Measurements from ENCODE around the gene CEMIP. TPM values are rescaled to one million over a fixed set of nuclear protein-coding genes. Genes with fewer than 3 reads are reported as not detected.

The CEMIP gene
- total RNA-seq, 1 experiment from 2014 or later = 0.07 TPM

DNA sequence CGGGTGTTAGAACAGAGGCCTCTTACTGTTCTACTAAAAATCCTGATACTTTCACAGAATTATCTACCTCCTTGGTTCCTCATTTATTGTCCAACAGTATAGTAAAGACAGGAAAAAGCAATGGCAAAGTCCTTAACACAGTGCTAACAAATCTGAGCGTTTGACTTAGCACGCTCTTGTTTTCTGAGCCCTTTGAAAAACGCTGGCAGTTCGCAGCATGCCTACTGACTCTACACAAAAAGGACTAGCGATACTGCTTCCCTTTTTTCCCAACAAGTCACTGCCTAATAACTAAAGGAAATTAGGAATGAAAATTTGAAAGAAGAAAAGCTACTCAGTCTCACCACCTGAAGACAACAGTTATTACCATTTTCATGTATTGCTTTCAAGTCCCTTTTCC, 34.8 kb upstream of the CEMIP start:
- CTCF ChIA-PET = no interaction called here
- DNase-seq = no peak
- TF ChIP-seq, protein P1, sequence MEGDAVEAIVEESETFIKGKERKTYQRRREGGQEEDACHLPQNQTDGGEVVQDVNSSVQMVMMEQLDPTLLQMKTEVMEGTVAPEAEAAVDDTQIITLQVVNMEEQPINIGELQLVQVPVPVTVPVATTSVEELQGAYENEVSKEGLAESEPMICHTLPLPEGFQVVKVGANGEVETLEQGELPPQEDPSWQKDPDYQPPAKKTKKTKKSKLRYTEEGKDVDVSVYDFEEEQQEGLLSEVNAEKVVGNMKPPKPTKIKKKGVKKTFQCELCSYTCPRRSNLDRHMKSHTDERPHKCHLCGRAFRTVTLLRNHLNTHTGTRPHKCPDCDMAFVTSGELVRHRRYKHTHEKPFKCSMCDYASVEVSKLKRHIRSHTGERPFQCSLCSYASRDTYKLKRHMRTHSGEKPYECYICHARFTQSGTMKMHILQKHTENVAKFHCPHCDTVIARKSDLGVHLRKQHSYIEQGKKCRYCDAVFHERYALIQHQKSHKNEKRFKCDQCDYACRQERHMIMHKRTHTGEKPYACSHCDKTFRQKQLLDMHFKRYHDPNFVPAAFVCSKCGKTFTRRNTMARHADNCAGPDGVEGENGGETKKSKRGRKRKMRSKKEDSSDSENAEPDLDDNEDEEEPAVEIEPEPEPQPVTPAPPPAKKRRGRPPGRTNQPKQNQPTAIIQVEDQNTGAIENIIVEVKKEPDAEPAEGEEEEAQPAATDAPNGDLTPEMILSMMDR (IDR thresholded peaks at IDR 0.05; ENCODE audit: insufficient read depth in 1 of 2, low read depth in 1 of 2, low read length in 1 of 2, severe bottlenecking in 1 of 2, unreplicated experiment in 1 of 2) = no peak
- Mint-ChIP-seq H3K4me3 (ENCODE audit: unreplicated experiment) (no peak overlapping the region), H3K27ac (ENCODE audit: unreplicated experiment) (no peak overlapping the region), H3K27me3 (ENCODE audit: insufficient read depth, unreplicated experiment) (no peaks in the 10 kb centered on the region), H3K4me1 (ENCODE audit: low read depth, unreplicated experiment) (peaks cover 25% of the 10 kb centered on the region), H3K36me3 (ENCODE audit: insufficient read depth, unreplicated experiment) (peaks cover 4% of the 10 kb centered on the region), H3K9me3 (ENCODE audit: unreplicated experiment) (peaks cover 10% of the 10 kb centered on the region)
- Histone ChIP-seq H3K9me3 (no peaks in the 10 kb centered on the region), H3K4me1 (peaks cover 15% of the 10 kb centered on the region), H3K36me3 (ENCODE audit: control insufficient read depth, insufficient read depth, low read length) (no peaks in the 10 kb centered on the region), H3K4me3 (ENCODE audit: low read depth, low read length) (no peak overlapping the region), H3K27me3 (replicated peaks; ENCODE audit: control insufficient read depth, insufficient read depth, low read length) (no peaks in the 10 kb centered on the region)
- BruUV-seq (replicated peaks) = no TSS peak
- intact Hi-C loops (cut with micrococcal nuclease; ENCODE audit: unreplicated experiment) = loop anchor here (5.0 kb wide), 1 partner anchor 47 kb away; the partner anchor contains the start of gene ABHD17C
- POLR2A ChIA-PET = no interaction called here

DNA sequence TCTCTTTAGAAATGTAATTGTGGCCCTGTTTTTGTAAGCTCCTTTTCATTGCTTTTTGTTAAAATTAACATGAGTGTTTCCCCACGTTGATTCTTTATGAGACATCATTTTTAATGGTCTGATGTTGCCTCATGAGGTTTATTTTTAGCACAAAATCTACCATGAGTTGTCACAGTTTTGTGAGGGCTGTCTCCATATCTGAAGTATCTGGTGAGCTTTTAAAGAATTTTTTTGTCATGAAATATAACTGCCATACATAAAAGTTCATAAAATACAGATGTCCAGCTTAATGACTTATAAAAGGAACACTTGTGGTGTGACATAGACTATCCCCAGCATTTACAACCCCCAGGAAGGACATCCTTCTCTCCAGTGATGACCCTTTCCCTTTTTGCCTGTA, 34.3 kb upstream of the CEMIP start:
- CTCF ChIA-PET = no interaction called here
- POLR2A ChIA-PET = no interaction called here
- H3K9me3 Mint-ChIP-seq (ENCODE audit: unreplicated experiment) = peaks cover 10% of the 10 kb centered on the region

DNA sequence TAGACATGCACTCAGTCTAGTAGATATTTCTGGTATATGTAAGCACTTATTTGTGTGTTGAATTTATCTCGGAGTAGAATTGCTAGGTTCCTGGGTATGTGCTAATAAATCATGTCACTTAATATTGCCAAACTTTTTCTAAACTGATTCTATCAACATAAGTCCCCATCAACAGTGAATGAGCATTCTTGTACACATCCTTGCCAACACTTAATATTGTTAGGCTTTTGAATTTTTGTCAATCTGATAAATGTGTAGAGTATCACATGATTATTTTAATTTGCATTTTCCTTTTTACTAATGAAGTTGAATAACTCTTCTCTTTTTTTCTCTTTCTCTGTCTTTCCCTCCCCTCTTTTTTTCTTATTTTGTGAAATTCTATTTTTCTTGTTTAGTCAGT, 33.3 kb upstream of the CEMIP start:
- Mint-ChIP-seq H3K27me3 (ENCODE audit: insufficient read depth, unreplicated experiment) (no peaks in the 10 kb centered on the region), H3K36me3 (ENCODE audit: insufficient read depth, unreplicated experiment) (peaks cover 13% of the 10 kb centered on the region), H3K27ac (ENCODE audit: unreplicated experiment) (peak overlapping the region; percentile 47), H3K9me3 (ENCODE audit: unreplicated experiment) (peaks cover 10% of the 10 kb centered on the region), H3K4me1 (ENCODE audit: low read depth, unreplicated experiment) (peaks cover 19% of the 10 kb centered on the region), H3K4me3 (ENCODE audit: unreplicated experiment) (no peak overlapping the region)
- no peaks in the 10 kb centered on the region for H3K27me3 ChIP-seq (replicated peaks; ENCODE audit: control insufficient read depth, insufficient read depth, low read length)
- peaks cover 15% of the 10 kb centered on the region for H3K4me1 ChIP-seq
- BruUV-seq (replicated peaks) = no TSS peak
- intact Hi-C loops (cut with micrococcal nuclease; ENCODE audit: unreplicated experiment) = no loop called here
- TF ChIP-seq, protein P1 (IDR thresholded peaks at IDR 0.05; ENCODE audit: insufficient read depth in 1 of 2, low read depth in 1 of 2, low read length in 1 of 2, severe bottlenecking in 1 of 2, unreplicated experiment in 1 of 2) = no peak
- ChIA-PET CTCF (no interaction called here), POLR2A (no interaction called here)
- no peak overlapping the region for H3K4me3 ChIP-seq (ENCODE audit: low read depth, low read length)
- DNase-seq = no peak
- no peaks in the 10 kb centered on the region for H3K9me3 ChIP-seq
- H3K36me3 ChIP-seq (ENCODE audit: control insufficient read depth, insufficient read depth, low read length) = no peaks in the 10 kb centered on the region

More for the DNA sequence above, 34.3 kb upstream of the CEMIP start:
- peaks cover 23% of the 10 kb centered on the region for H3K4me1 Mint-ChIP-seq (ENCODE audit: low read depth, unreplicated experiment)
- H3K4me3 ChIP-seq (ENCODE audit: low read depth, low read length) = no peak overlapping the region
- H3K9me3 ChIP-seq = no peaks in the 10 kb centered on the region
- DNase-seq = no peak
- intact Hi-C loops (cut with micrococcal nuclease; ENCODE audit: unreplicated experiment) = loop anchor here (5.0 kb wide), 1 partner anchor 48 kb away; the partner anchor contains the start of gene ABHD17C
- peaks cover 4% of the 10 kb centered on the region for H3K36me3 Mint-ChIP-seq (ENCODE audit: insufficient read depth, unreplicated experiment)
- H3K36me3 ChIP-seq (ENCODE audit: control insufficient read depth, insufficient read depth, low read length) = no peaks in the 10 kb centered on the region
- no peak overlapping the region for H3K27ac Mint-ChIP-seq (ENCODE audit: unreplicated experiment)
- H3K4me1 ChIP-seq = peaks cover 15% of the 10 kb centered on the region
- BruUV-seq (replicated peaks) = no TSS peak
- H3K27me3 ChIP-seq (replicated peaks; ENCODE audit: control insufficient read depth, insufficient read depth, low read length) = no peaks in the 10 kb centered on the region
- no peak overlapping the region for H3K4me3 Mint-ChIP-seq (ENCODE audit: unreplicated experiment)
- H3K27me3 Mint-ChIP-seq (ENCODE audit: insufficient read depth, unreplicated experiment) = no peaks in the 10 kb centered on the region
- TF ChIP-seq, protein P1 (IDR thresholded peaks at IDR 0.05; ENCODE audit: insufficient read depth in 1 of 2, low read depth in 1 of 2, low read length in 1 of 2, severe bottlenecking in 1 of 2, unreplicated experiment in 1 of 2) = no peak
